Subcutaneous adipose tissue (tissue), 4 donors: Measurements from ENCODE around the gene ENTHD1. TPM values are rescaled to one million over a fixed set of nuclear protein-coding genes. Genes with fewer than 3 reads are reported as not detected.

Experiments used
- CTCF ChIP-seq: fragments of 450-650 bp; IDR thresholded peaks from one replicate; pipeline ENCODE4 v1.5.1; 2016; ENCODE audit warnings: low read depth, mild to moderate bottlenecking, control low read depth, antibody characterized with exemption, moderate library complexity
- total RNA-seq, 4 donors: library from RNA; depleted of rRNA; stranded (reverse); fragments of >200 nt; gene quantifications; one replicate each; pipeline ENCODE4 v1.1.0, GENCODE V29; 2016

Gene ENTHD1
- total RNA-seq, 4 donors from 2014 or later, result 0.22 TPM; not detected in 3

DNA sequence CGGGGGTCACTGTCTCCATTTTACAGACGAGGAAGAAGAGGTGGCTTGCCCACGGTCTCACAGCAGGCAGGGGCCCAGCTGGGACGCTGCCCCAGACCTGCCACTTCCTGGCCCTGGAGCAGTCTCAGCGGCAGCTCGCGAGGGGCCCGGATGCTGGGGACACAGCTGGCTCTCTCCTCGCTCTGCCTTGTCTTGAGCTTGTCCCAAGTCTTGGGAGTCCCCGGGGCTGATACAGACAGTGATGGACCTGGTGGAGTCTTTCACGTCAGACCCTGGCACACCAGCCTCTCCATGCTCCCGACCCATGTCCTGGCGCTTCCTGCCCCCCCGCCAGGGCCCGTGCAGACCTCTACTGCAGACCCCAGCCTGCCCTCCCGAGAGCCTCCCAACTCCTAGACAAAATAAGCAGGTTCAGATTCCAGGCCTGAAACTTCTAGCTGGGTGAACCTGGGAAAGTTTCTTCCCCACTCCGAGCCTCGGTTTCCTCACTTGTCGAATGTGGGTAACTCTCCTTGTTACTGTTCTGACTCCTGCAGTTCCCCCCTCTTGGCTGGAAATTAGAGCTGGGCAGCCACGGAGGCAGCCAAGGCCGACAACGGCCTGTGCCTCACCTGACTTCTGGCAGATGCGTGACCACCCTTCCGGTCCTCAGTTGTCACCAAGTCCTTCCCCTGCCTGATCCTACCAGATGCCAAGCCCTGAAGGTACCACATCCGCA, 177.6 kb downstream of the ENTHD1 start:
- TF ChIP-seq CTCF, result no peak

DNA sequence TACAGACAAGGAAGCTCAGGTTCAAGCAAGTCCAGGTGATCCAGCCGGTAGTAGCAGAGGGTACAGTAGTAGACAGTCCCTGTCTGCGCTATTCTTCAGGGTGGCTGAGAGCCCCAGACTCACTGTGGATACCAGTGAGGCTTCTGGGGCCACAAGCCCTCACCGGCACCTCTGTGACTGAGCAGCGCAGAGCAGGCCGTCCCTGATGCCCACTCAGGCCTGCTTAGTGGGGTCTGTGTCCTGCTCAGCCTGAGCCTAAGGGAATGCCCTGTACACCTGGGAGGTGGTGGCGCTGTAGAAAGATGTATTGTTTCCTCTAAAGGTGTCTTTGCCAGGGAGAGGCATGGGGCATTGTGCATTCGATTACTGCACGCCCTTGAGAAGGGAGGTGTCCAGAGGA, 179.2 kb downstream of the ENTHD1 start:
- TF ChIP-seq CTCF, result no peak

DNA sequence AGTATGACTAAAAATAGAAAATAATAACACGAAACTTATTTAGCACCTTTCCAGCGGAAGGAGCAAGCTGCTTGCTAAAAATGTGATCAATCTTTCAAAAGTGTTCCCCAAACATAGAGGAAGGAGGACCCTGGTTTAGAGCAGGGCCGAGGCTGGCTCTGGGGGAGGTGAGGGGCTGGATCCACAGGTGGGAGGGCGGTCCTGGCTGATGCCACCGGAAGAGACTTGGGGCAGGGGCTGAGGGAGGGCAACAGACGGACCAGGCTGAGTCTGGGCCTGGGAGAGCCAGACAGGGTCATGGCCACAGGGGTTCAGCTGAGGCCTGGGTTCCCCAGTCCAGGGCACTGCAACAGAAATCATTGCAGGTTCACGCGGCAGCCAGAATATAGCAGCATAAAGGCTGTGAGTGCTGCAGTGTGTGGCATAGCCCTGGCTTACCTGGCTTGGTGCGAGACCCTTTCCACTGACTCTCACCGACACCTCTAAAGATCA, 179.7 kb downstream of the ENTHD1 start:
- TF ChIP-seq CTCF, result no peak

DNA sequence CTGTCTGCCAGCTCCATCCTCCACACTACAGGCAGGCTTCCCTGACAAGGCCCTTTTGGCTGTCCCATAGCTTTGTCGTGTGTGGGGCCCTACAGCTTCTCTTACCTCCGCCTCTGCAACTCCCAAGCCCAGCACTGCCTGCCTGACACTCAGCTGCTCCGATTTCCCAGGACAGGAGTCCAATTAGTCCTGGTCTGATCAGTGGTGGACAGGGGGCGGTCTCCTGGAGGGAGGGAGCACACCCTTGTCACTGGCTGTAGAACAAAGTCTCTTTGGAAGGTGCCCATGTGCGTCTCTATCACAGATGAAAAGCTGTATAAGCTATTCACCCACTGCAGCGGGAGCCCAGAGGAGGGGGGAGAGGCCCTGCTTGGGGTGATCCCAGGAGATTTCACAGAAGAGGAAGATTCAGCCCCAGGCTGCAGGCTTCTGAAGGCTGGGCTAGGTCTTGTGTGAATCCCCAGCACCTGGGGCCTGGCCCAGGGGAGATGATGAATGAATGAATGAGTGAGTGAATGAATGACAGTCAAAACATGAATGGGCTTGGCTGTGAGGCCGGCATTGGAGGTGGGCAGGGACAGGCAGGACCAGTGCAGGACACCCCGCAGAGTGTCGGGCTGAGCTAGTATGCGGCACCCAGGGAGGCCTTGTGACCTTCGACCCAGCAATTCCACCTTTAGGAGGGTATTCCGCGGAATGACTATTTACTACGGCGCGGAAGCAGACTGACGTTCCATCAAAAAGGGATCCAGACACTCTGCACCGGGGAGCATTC, 180.6 kb downstream of the ENTHD1 start:
- no peak for TF ChIP-seq CTCF

GRCh38 chr22:39712081-39712480, 181.5 kb downstream of the ENTHD1 start:
- no peak for TF ChIP-seq CTCF

DNA sequence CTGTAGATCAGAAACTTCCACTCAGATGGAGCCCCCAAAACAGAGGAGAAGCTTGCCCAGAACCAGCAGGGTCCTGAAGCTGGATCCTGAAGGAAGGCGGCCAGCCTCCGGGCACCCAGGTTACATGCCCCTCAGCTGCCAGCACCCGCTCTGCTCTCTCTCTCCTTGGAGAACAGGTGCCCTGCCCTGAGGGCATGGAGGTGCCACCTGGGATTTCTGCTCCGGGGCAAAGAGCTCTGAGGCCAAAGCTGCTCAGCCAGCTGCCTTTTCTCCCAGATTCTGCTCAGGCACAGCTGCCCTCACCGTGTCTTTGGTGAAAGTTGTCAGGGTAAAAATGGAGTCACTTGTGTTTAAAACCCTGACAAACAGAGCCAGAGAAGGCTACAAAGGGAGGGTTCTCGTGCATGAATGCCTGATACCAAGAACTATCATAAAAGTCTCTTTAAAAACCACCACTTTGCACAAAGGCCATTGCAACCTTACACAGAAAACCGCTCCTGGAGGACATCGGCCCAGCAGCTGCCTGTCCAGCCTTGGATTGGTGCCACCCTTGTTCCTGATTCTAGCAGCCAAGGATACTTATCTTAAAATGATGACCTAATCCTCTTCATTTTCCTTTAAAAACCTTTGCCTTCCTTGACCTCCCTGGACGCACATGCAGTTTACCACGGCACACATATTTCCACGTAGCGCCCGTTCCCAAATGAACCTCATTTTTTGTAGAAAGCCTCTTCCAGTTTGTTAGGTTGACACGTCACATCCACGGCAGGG, 183.0 kb downstream of the ENTHD1 start:
- TF ChIP-seq CTCF, result no peak

DNA sequence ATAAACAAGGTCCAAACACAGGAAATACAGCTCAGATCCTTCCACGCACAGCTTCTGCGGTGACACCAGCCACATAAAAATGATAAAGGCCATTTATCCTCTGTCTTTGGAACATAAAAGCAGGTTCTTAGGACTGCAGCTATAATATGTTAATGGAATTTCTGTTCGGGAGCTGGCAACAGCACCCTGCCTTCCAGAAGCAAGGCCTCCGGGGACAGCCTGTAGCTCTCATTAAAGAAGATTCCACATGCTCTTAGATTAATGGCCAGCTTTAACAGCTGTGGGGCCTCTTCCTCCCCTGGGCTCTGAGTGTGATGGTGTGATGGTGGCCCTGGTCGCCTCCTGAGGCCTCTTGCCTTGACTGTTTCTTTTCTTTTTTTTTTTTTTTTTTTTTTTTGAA, 185.7 kb downstream of the ENTHD1 start:
- no peak for TF ChIP-seq CTCF
